NOMO-1 treated with DMSO at 0.1 percent for 48 hours (cell line): ENCODE data around the gene DNAJC18.
"Not testable (repeated sequence)": the region's sequence is repeated elsewhere in the genome, so short reads cannot be mapped to it uniquely, and the experiment has no call there.

ENCODE experiments used
- DNase-seq: peaks from one replicate; lab custom pipeline; 2025; ENCODE audit not compliant: unreplicated experiment; lab: John Stamatoyannopoulos, UW

DNAJC18 gene

DNA sequence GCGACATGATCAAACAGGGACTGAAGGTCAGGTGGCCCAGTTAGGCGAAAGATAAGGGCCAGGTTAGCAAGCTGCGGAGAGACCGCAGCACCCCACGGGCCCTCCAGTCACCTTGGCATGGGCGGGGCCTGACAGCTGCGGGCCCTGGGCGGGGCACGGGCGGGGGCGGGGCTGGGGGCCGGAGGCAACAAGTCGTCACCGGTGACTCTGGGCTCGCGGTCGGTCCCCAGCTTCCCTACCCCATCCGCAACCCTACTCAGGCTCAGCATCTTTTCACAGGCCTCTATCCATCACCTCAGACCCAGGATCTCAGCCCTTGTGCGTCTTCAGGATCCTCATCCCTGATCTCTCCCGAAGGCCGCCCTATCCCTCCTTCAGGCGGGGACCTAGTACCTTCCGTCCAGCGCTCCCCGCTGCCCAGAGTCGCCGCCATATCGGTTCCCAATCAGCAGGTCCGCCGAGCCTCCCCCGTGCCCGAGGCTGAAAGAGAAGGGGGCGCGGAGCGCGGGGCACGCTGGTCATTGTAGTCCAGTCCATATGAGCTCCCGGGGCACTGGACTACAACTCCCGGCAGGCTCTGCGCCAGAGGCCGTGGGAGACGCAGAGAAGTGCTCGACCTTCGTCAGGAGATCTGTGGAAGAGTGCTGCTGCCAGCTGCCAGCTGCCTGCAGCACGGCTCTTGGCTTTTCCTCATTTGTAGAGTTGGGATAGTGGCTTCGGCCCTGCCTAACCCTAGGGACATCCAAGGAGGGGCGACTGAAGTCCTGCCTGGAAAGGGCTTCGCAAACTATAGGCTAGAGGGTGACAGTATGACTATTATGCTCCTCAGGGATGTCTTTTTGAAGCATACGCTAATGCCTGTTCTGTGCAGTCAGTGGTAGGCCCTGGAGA is at the start of gene DNAJC18:
DNAJC18 (minus strand) TSS at position 513 of the 891 bp plus-strand sequence; CDS start at position 433, 80 bp downstream.
- DNase-seq, result peak; percentile 85

DNA sequence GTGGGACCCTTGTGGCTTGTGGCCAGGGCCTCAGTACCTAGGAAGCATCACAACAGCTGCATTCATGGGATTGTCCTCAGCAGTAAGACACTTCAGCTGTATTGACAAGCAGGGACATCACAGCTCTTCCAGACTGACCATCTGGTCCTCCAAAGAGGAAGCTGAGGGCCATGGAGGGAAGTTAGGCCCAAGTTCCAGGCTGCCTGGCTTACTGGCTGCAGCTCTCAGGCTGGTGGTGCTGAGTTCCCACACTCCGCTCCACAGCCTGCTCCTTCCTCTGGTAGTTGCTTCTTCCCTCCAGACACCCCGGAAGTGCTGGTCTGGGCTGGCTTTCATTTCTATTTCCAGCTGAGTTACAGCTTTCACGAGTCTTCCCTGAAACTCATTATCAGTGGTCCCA is 48.9 kb upstream of the DNAJC18 start:
- DNase-seq, result no peak

DNA sequence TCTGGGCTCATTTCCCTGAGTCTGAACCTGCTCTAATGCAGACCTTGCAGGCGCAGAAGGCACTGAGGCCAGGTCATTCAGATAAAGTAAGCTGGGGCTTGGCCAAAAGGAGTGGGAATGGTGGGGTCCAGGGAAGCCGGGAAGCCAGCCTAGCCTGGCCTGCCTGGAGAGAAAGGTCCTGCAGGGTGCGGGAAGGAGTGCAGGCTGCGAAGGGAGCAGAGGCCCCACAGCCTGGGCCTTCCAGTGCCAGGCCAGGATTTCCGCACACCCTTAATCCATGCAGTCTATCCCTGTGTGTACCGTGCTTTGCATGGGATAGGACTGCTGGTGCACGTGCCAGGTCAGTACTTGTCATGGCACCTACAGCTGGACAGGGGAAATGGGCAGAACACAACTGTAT is 46.9 kb upstream of the DNAJC18 start:
- no peak for DNase-seq

DNA sequence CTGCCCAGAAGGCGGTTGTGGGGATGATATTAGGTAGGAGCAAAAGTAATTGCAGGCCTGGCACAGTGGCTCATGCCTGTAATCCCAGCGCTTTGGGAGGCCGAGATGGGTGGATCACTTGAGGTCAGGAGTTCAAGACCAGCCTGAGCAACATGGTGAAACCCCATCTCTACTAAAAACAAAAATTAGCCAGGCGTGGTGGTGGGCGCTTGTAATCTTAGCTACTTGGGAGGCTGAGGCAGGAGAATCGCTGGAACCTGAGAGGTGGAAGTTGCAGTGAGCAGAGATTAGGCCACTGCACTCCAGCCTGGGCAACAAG is 43.5 kb upstream of the DNAJC18 start:
- not testable (repeated sequence) for DNase-seq

DNA sequence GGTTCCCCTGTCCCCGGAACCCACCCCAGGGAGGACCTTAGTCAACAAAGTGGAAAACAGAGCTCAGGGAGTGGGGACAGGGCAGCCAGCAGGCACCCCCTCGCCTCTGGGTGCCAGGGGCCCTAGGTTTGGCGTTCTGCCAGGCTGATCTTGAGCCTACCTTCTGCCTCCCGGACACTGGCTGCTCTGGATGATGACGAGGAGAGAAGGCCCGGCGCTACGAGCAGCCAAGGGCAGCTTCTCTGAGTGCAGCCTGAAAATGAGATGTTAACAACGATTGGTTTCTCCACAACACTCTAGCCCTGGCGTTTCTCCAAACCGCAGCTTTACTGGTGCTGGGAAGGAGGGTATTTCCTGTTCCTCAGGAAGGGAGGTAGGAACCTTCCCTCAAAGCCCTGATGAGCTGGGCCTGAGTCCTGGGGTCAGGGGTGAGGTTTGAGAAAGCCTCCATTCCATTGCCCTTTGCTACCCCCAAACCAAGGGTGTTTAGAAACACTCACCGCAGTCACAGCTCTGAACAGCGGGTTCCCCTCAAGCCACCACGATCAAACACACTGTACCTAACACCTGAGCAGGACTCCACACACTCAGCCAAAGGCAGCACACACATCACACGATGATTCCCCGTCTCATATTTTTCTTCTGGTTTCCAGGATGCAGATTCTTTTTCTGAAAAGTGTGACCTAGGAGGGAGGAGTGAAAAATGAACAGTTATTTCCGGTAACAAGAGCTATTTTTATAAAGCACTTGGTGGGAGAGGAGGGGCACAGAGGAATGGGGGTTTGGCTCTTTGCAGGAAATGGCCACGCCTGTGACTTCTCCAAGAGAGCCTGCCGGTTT is 42.9 kb upstream of the DNAJC18 start, which contains the start of gene STING1:
STING1 (minus strand) TSS at position 709 of the 840 bp plus-strand sequence. CDS start 1,054 bp downstream, outside the sequence.
- peak; percentile 79 for DNase-seq

DNA sequence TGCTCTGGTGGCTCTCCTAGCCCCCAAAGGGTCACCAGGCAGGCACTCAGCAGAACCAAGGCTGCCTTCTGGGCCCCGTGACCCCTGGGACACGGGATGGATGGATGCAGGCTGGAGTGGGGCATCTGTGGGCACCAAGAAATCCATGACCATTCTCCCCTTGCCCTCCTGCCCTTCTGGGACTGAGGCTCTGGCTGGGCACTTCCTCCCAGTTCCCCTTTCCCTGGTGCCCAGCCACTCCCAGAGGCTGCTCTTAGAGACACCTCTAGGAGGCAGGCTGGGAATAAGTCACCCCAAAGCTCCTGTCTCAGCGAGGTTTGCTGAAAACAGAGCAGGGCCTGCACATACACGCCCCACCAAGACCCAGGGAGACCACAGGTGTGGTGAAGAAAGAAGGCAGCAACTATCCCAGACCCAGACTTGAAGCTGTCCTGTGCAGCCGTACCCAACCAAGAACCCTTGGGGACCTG is 42.3 kb upstream of the DNAJC18 start:
- no peak for DNase-seq

DNA sequence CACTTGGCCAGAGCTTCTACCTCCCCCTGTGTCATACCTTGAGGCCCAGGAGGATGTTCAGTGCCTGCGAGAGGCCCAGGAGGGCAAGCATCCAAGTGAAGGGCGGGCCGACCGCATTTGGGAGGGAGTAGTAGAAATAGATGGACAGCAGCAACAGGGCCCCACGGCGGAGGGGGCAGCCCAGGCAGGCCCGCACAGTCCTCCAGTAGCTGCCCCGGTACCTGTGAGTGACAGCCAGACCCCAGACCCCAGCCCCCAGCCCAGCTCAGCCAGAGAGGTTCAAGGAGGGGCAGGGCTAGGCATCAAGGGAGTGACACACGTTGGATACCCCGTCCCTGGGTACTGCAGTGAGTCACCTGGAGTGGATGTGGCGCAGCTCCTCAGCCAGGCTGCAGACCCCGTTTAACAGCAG is 41.8 kb upstream of the DNAJC18 start:
- DNase-seq, result no peak

DNA sequence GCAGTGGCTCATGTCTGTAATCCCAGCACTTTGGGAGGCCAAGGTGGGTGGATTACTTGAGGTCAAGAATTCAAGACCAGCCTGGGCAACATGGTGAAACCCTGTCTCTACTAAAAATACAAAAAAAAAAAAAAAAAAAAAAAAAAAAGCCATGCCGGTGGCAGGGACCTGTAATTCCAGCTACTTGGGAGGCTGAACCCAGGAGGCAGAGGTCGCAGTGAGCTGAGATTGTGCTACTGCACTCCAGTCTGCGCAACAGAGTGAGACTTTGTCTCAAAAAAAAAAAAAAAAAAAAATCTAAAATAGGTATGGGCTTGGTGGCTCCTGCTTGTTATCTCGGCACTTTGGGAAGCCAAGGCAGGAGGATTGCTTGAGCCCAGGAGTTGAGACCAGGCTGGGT is 40.4 kb upstream of the DNAJC18 start:
- DNase-seq, result not testable (repeated sequence)

DNA sequence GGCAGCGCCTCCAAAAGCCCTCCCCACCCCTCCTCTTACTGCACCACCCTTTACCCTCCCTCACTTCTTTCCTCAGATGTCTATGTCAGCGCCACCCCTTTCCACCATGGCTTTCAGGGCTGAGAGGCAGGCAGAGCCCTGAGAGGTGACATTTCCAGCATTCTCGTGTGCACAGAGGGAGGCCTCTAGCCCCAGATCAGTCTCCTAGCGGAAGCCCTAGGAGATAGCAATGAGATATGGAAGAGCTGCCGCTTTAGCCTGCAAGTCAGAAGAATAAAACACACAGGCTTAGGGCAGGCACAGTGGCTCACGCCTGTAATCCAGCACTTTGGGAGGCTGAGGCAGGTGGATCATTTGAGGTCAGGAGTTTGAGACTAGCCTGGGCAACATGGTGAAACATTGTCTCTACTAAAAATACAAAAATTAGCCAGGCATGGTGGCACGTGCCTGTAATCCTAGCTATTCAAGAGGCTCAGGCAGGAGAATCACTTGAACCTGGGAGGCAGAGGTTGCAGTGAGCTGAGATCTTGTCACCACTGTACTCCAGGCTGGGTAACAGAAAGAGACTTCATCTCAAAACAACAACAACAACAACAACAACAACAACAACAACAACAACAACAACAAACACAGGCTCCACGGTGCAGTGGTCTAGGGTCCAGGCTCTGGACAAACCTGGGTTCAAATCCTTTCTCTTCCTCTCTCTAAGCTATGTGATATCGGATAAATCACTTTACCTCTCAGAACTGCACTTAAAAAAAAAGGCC is 39.5 kb upstream of the DNAJC18 start:
- not testable (repeated sequence) for DNase-seq

DNA sequence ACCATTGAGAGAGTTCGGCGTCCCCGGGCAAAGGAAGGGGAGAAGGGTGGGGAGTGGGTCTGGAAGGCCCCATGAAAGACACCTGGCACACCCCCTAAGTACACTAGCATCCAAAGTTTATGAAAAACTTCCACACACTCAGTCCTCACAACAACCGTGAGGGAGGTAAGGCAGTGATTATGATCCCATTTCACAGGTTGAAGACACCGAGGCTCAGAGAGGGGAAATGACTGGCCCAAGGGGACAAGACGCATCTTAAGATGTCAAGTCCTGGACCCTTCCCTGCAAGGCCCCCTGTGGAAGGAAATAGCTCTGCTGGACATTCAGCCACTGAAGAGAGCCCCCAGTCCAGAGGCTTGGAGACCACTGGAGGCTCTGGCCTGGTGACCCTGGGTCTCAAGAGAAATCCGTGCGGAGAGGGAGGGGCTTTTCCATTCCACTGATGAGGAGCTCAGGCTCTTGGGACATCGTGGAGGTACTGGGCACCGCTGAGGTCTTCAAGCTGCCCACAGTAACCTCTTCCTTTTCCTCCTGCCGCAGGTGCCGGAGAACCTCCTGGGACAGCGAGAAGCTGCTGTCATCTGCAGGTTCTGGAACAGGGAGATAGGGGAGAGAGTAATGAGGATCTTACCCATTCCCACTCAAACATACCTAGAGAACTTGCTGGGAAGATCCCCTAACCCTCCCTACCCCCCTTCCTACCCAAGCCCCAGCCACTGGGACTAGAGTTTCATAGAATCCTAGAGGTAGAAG is 36.7 kb upstream of the DNAJC18 start:
- DNase-seq, result no peak

DNA sequence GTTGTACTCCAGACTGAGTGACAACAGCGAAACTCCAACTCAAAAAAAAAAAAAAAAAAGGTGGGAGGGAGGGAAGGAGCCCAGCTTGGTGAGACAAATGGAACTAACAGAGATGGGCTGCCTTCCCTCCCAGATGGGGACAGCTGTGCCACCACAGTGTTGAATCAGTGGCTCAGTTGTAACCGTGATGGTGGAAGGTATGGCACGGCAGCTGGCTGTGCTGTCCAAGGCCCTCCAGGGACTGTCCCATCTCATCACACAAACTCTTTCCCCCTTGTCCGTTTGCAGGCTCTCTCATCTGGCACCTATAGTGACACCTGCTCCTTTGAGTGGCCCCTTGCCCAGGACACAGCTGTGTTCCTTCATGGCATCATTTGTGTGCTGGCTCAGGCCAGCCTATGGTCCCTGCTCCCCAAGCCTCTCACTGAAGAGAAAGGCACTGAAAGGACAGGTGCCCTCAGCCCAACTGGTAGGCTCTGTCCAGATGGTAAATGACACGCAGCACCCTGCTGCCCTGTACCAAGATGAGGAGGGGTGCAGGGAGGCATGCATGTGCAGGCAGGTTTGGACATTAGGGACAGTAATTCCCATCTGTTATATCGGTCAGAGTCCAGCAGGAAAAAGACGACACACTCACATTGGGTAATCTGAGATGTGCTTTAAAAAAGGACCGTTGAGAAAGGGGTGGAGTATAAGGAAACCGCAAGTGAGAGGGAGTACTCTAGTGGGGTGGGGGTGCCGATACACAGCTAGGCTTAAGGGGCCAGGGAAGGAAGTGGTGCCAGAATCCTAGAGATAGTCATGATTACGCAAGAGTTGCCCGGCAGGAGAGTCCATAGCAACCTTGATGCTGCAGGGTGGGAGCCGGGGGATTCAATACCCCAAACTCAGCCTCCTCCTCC is 35.8 kb upstream of the DNAJC18 start:
- peak; percentile 99 for DNase-seq

DNA sequence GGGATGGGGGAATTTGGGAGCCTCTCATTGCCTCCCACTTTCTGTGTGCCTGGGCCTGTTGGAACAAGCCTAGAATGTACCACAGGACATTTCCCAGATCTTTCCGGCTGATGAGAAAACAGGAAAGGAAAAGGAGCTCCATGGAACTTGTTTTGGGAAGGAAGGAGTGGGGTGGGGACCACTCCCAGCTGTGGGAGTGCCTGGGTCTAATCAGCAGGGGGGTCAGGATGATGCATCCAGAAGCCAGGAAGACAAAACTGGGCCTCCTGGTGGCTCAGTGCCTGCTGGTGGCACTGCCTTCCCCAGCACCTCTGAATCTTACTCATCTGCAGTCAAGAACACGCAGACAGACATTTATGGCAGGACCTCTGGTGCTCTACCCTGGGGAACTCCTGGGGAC is 34.2 kb upstream of the DNAJC18 start:
- DNase-seq, result no peak

DNA sequence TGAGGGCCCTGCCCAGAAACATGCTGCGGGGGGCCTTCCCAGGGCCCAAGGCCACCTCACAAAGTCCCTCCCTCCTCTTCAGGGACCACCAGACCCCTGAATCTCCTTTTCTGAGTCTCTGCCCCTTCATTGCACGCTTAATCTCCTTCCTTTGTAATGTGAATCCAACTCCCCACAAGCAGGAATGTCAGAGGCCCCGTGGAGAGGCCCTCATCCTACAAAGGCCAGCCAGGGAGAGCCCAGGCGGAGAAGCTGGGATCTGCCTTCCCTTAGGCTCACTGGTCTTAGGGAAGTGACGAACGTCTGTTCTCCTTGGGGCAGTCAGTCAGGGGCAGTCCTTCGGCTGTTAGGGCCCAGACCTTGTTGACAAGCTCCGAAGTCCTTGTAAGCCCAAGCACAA is 33.8 kb upstream of the DNAJC18 start:
- DNase-seq, result no peak

DNA sequence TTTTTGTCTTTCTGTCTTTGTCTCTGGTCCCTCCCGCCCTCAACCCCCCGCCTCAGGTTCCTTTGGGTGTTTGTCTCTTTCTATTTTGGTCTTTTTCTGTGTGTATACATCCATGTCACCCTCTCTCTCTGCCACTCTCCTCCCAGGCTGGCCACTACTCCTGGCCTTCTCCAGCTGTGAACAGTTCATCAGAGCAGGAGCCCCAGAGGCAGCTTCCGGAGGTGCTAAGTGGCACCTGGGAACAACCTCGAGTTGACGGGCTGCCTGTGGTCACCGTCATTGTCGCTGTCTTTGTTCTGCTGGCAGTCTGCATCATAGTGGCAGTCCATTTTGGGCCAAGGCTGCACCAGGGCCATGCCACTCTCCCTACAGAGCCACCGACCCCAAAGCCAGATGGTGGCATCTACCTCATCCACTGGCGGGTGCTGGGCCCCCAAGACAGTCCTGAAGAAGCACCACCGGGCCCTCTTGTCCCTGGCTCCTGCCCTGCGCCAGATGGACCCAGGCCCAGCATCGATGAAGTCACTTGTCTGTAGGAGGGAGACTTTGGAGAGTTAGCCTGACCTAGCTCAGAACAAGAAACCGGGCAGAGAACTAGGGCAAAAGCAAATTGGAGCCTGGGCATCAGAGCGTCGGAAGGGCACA is 33.2 kb upstream of the DNAJC18 start:
- DNase-seq, result no peak

DNA sequence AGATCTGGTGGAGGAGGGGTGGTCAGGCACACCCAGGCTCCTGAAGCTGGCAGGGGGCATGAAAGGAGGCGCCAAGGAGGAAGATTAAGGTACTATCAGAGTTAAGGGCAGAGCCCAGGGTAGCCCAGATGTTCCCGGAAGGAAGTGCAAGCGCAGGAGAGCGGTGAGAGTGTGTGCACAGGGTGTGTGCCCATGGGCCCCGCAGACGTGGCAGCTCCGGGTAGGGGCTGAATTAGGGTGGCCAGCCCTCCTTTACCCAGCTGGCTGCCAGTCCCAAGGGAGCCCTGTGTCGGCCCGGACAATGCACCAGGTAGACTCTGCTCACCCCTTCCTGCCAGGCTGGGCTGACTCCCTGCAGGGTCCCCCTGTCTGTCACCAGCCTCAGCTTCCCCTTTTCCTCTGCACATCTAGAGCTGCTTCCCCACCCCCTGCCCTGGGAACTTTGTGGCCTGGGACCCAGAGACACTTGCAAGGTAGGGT is 31.5 kb upstream of the DNAJC18 start, which contains the start of gene SMIM33:
SMIM33 (plus strand) TSS at position 184 of the 480 bp plus-strand sequence; CDS start at position 302, 118 bp downstream.
- peak; percentile 65 for DNase-seq

DNA sequence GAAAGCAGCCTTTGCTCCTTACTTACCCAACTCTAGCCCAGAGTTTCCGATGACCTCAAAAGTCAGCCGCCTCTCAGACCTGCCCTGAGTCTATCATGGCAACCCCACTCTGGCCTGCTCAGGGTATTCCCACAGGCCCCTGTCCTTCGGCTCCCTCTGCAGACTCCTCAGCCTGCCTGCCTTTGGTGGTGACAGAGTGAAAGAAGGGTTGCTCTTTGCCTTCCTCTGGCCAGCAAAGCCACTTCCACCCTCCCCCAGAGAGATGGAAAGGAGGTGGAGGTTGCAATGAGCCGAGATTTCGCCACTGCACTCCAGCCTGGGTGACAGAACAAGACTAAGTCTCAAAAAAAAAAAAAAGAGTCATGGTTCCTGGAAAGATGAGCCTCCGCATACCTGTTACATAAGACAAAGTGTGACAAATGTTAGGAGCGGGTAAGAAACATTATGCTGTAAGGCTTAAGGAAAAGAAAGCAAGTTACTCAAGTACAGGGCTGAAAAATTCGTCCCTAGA is 29.2 kb upstream of the DNAJC18 start:
- DNase-seq, result peak; percentile 87

DNA sequence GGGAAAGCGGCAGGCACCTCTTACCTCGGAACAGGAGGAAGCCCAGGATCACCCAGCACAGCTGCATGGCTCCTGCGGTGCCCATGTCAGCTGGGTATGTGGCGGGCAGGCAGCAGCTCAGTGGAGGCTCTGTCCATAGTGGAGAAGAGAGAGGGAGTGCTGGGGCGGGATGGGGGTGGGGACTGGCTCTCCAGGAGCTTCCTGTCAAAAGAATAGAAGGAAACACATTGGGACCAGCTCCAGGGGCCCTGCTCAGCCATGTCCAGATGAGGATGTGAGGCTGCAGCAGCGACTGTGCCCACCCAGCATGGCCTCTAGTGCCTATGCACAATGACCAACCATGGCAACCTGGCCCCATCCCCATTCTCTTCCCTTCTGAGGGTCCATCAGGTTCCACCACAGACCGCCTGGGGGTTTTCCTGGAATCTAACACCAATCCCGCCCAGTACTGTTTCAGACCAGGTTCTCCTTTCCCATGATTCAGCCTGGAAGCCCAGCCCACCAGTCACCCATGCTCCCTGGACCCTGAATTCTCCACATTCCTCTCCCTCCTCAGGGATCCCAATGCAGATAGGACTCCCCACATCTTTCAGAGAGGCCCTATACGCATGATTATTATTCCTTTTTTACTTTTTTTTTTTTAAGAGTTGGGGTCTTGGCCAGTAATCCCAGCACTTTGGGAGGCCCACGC is 23.4 kb upstream of the DNAJC18 start, which contains the start of gene ECSCR:
ECSCR (minus strand) TSS at position 158 of the 691 bp plus-strand sequence; CDS start at position 85, 73 bp downstream.
- DNase-seq, result no peak

DNA sequence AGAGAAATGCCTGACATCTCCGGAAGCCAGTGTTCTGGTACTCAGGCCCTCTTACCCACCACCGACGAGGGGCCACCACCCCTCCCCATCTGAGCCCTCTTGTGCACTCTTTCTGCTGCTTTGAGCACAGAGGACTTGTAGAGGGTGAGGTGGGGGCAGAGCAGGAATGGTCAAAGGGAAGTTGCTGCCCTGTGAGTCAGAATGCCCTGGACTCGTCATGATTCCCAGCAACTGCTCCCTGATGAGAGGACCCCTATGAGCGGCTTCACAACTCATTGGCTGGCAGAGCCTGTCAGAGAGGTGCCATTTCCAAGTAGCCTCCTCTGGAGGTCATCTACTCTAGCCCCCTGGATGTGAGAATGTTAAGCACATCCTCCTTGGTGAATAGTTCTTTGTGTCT is 22.4 kb upstream of the DNAJC18 start:
- DNase-seq, result no peak
